GM19239 (cell line): ENCODE results near the gene UBASH3B.
"Not testable (repeated sequence)": the region's sequence is repeated elsewhere in the genome, so short reads cannot be mapped to it uniquely, and the experiment has no call there.

Experiments
- DNase-seq: peaks from one replicate; pipeline ENCODE4 v3.0.0; 2011; ENCODE audit warnings: low spot score; ENCODE audit not compliant: insufficient read length
- FAIRE-seq: peaks from 2 replicates; lab custom pipeline; 2011; peaks lifted over from hg19 to GRCh38; lab: Jason Lieb, UNC

UBASH3B gene

GRCh38 chr11:122726028-122726427 is 70.5 kb downstream of the UBASH3B start:
- DNase-seq (no peak), FAIRE-seq (no peak)

DNA sequence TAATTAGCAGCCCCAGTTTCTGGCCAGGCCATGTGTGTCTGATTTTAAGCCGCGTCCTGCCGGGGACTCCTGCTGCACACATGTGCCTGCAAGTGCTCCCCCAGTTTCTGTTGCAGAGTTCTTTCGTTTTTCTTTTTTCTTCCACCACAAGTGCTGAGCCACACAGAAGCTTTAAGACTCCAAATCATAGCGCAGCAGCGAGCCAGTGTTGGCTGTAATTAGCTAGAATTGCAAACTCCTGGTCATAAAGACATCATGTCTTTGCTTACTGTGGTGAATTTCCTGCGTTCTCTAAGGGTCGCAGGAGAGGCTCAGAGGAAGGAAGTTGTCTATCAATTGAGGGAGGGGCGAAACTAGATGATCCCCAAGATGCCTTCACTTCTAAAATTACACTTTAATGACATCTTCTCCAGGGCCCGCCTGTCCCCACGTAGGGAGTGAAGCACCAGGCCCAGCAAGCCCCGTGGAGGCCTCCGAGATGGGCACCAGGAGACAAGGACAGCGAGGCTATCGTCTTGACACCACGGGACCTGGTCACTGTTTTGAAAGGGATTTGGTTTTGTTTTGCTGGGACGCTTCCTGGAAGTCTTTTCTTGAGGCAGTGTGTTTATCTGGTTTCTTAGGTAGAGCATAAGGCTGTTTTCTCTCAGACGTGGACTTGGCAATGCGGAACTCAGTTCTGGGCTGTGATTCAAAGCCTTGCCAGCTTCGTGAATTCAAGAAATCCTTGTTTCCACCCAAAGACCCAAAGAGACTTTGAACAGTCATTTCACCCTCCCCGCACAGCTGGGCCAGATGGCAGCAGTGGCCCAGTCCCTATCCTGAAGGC is 71.8 kb downstream of the UBASH3B start:
- peak; percentile 90 for FAIRE-seq
- DNase-seq, result peak; percentile 39

DNA sequence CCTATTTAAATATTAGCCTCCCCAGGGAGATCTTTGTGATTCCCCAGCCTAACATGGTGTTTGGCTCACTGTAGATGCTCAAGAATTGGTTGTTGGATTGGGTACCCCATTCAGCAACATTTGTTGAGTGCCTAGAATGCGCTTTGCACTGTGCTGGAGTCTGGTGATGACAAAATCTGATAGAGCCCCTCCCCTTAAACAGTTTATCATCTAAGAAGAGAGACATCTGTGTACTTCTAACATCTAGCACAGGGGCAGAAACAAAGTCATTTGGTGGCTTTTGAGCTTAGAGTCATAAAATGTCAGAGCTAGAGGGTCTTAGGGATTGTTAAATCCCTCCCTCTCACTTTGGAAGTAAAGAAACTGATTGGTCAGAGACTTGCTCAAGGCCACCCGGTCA is 73.0 kb downstream of the UBASH3B start:
- FAIRE-seq, result no peak
- no peak for DNase-seq

GRCh38 chr11:122729139-122729538 is 73.6 kb downstream of the UBASH3B start:
- FAIRE-seq (no peak), DNase-seq (no peak)

- not testable (repeated sequence) for DNase-seq, FAIRE-seq
Measured at GRCh38 chr11:122730694-122731093, 75.2 kb downstream of the UBASH3B start.

- DNase-seq (no peak), FAIRE-seq (no peak)
Measured at GRCh38 chr11:122731500-122731913, 76.0 kb downstream of the UBASH3B start.

GRCh38 chr11:122732342-122733315 is 77.1 kb downstream of the UBASH3B start:
- no peak for FAIRE-seq
- DNase-seq, result no peak

DNA sequence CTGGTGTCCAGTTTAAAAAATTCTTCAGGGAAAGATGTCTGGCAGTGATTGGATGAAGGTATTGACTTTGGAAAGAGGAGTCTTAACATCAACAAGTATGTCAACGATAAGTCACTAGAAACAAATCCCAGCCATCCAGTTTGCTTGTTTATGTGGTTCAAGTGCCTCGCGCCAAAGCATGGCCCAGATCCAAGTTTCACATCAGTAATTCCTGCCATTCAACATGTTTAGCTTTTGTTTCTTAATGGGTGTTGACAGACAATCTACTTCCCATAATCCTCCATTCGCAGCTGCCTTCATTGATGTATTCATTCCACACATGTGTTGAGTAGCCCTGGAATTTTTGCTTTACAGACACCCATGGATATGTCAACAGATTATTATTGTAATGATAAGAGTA is 77.8 kb downstream of the UBASH3B start:
- DNase-seq, result no peak
- no peak for FAIRE-seq

GRCh38 chr11:122734848-122735496 is 79.5 kb downstream of the UBASH3B start:
- no peak for FAIRE-seq
- DNase-seq, result no peak

GRCh38 chr11:122737951-122738693 is 82.6 kb downstream of the UBASH3B start:
- DNase-seq, result no peak
- no peak for FAIRE-seq

DNA sequence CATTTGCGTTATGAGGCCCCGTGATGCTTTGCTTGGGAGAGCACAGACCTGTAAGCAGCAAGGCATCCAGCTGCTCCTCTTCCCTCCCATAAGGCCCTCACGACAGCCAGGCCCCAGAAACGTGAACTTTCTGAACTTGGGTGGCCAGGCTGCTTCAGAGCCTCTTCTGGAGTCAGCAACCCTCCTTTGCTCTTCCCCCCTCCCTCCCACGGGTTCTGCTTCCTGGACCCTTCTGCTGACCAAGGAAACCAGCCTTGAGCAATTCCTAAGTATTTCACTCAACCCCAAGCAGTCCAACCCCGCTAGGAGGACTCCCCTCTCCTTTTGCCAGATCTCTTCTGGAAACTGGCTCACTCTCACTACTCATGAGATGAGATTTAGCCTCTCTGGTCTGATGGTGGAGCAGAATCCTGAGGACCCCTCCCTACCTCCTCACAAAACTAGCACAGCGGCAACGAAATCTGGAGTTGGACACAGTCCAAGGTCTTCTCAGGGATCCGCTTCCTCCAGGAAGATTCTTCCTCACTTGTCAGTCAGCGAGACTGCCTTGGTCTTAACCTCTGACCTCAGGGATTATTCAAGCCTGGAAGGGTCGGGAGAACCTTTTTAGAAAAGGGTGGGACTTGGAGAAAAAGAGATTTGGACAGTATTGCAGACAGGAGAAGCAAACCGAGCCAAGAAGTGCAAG is 86.2 kb downstream of the UBASH3B start:
- no peak for DNase-seq
- FAIRE-seq, result no peak

DNA sequence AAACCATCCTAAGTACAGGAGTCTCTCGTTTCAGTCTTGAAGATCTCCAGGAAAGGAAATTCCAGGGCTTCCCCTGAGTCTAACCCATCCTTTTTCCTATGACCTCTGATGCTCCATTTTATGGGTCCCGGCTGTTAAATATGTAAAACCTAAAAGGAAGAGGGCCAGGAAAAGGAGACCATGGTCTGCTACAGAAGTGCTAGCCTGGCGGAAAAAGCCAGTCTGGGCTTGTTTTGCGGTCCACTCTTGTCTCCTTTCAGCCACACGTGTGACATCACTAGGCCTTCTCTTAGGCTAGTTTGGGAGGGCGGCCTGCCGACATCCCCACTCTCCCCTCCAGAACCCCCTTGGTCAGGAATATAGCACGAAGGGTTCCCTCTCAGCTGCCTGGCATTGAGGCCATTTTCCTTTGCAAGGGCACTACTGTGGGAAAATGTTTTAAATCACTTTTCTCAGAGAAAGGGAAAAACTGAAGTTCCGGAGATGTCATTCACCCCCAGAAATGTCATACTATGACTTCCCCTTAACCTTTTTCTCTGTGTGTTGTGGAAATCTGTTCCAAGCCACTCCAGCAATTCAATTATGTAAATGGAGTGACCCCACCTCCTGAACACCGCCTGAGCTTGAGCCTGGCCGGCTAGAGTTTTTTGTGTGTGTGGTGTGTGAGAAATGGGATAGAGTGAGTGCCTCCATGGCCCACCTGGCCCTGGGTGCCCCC is 86.9 kb downstream of the UBASH3B start:
- DNase-seq (no peak), FAIRE-seq (no peak)

- no peak for DNase-seq
- no peak for FAIRE-seq
Measured at GRCh38 chr11:122743097-122743741, 87.7 kb downstream of the UBASH3B start.

- no peak for DNase-seq
- peak; percentile 91 for FAIRE-seq
Measured at GRCh38 chr11:122743949-122744348, 88.4 kb downstream of the UBASH3B start.

GRCh38 chr11:122744357-122744756 is 88.8 kb downstream of the UBASH3B start:
- DNase-seq (no peak), FAIRE-seq (no peak)

GRCh38 chr11:122745111-122745510 is 89.6 kb downstream of the UBASH3B start:
- DNase-seq (no peak), FAIRE-seq (peak; percentile 61)

DNA sequence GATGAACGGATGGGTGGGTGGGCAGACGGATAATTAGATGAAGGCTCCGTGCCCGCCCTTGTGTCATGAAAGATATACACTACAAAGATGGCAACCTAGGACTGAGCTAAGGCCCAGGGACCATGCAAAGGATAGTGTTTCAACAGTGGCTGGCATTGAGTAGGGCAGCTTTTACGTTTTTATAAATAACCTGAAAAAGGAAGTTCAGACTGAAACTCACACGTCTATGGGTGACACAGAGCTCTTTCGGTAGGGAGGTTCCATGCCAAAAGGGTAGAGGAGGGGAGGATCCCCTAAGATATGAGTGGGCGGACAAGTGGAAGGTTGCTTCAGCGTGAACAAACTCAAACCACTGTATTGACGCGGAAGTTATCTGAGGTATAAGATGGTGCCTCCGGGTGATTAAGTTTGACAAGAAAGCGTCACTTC is 90.5 kb downstream of the UBASH3B start:
- peak; percentile 56 for DNase-seq
- FAIRE-seq, result peak; percentile 96

DNA sequence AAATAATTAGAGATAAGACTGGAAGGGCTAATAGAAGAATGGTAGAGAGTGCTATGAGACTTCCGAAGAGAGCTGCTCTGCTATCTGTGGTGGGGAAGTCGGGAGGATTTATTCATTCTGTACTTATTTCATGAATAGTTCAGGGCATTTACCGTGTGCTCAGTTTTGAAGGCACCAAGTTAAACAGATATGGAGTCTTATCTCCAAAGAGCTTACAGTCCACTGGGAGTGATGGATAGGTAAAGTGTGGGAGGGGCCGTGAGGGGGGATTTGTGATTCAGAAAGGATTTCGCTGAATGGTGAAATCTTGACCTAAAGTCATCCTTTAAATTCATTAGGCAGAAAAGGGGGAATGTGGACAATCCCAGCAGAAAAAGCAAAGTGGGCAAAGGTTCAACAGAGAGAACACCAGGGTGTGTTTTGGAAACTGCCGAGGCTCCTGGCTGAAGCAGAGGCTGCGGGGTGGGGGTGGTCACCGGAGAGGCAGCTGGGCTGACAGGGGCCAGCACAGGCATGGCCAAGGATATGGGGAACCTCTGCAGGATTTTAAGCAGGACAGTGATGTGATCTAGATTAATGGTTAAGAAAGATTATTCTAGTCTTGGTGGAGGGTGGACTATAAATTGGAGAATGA is 91.2 kb downstream of the UBASH3B start:
- no peak for DNase-seq
- peak; percentile 52 for FAIRE-seq
